ENCODE measurements around the gene DBP.

Gene DBP

DNA sequence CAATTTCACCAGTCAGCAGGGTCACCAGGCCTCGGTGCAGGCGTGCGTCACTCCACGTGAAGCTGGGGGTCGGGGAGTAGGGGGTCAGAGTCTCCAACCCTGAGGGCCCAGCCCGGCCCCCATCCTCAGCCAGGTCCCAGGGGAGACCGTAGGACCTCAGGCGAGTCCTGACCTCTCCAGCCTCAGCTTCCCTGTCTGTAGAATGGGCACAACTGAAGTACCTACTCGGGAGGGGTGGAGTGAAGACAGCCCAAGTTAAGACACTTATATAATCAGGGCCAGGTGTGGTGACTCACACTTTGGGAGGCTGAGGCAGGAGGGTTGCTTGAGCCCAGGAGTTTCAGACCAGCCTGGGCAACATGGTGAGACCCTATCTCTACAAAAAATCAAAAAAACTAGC is 33.3 kb downstream of the DBP start:
- in situ Hi-C loops (cut with MboI; ENCODE audit: low sequenced_read_pairs, unreplicated experiment), result no loop called here

DNA sequence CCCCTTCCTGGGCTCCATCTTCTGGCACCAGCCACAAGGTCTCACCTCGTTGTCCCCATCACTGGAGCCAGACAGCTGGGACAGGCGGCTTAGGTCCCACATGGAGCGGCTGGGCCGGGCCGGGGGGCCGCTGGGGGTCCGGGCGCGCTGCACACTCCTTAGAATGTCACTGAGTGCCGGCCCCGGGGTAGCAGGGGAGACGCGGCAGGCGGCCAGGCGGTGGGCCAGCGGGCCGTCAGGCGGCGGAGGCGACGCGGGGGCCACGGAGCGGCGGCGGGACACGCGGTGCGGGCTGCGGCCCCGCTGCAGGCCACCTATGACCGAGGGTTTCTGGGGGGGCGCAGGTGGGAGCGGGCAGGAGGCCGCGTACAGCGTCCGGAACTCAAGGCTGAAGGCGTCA is 33.7 kb downstream of the DBP start:
- no peak for TF ChIP-seq CTCF (IDR thresholded peaks at IDR 0.05; ENCODE audit: borderline replicate concordance, control extremely low read depth, extremely low read depth, insufficient read depth, missing control alignments)
- DNase-seq (ENCODE audit: low spot score), result no peak
- in situ Hi-C loops (cut with MboI; ENCODE audit: low sequenced_read_pairs, unreplicated experiment), result no loop called here

More for the DNA sequence above, 33.3 kb downstream of the DBP start:
- DNase-seq (ENCODE audit: low spot score), result no peak
- TF ChIP-seq CTCF (IDR thresholded peaks at IDR 0.05; ENCODE audit: borderline replicate concordance, control extremely low read depth, extremely low read depth, insufficient read depth, missing control alignments), result no peak

DNA sequence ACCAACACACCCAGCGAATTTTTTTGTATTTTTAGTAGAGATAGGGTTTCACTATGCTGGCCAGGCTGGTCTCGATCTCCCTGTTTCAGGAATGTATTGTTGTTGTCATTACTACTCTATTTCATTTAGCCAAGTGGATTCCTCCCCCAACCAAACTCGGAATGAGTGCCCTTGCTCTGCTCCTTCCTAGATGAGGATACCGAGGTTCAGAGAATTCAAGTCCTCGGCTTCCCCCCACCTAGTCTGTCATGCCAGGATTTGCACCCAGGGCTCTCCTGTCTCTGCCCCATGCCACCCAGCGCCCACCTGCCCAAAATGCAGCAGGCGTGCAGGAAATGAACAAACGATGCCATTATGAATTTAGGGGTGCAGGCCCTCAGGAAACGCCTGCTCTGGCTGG is 34.2 kb downstream of the DBP start:
- no peak for TF ChIP-seq CTCF (IDR thresholded peaks at IDR 0.05; ENCODE audit: borderline replicate concordance, control extremely low read depth, extremely low read depth, insufficient read depth, missing control alignments)
- no peak for DNase-seq (ENCODE audit: low spot score)
- in situ Hi-C loops (cut with MboI; ENCODE audit: low sequenced_read_pairs, unreplicated experiment), result no loop called here

- in situ Hi-C loops (cut with MboI; ENCODE audit: low sequenced_read_pairs, unreplicated experiment), result no loop called here
Observed at GRCh38 chr19:48600679-48601417, 36.3 kb downstream of the DBP start.

GRCh38 chr19:48598996-48599700 is 38.0 kb downstream of the DBP start:
- DNase-seq (ENCODE audit: low spot score), result no peak
- TF ChIP-seq CTCF (IDR thresholded peaks at IDR 0.05; ENCODE audit: borderline replicate concordance, control extremely low read depth, extremely low read depth, insufficient read depth, missing control alignments), result no peak
- in situ Hi-C loops (cut with MboI; ENCODE audit: low sequenced_read_pairs, unreplicated experiment), result loop anchor here (25.0 kb wide), 1 partner anchor 287 kb away; a partner anchor contains a TSS

More at GRCh38 chr19:48600679-48601417, 36.3 kb downstream of the DBP start:
- no peak for TF ChIP-seq CTCF (IDR thresholded peaks at IDR 0.05; ENCODE audit: borderline replicate concordance, control extremely low read depth, extremely low read depth, insufficient read depth, missing control alignments)
- no peak for DNase-seq (ENCODE audit: low spot score)

- DNase-seq (ENCODE audit: low spot score), result peak; percentile 74
- in situ Hi-C loops (cut with MboI; ENCODE audit: low sequenced_read_pairs, unreplicated experiment), result loop anchor here (25.0 kb wide), 1 partner anchor 285 kb away; a partner anchor contains a TSS
- TF ChIP-seq CTCF (IDR thresholded peaks at IDR 0.05; ENCODE audit: borderline replicate concordance, control extremely low read depth, extremely low read depth, insufficient read depth, missing control alignments), result no peak
Observed at GRCh38 chr19:48596679-48597465, 40.3 kb downstream of the DBP start.

Data from GM13976 (cell line).